ENCODE results near the gene LRRC53.

The LRRC53 gene, protein sequence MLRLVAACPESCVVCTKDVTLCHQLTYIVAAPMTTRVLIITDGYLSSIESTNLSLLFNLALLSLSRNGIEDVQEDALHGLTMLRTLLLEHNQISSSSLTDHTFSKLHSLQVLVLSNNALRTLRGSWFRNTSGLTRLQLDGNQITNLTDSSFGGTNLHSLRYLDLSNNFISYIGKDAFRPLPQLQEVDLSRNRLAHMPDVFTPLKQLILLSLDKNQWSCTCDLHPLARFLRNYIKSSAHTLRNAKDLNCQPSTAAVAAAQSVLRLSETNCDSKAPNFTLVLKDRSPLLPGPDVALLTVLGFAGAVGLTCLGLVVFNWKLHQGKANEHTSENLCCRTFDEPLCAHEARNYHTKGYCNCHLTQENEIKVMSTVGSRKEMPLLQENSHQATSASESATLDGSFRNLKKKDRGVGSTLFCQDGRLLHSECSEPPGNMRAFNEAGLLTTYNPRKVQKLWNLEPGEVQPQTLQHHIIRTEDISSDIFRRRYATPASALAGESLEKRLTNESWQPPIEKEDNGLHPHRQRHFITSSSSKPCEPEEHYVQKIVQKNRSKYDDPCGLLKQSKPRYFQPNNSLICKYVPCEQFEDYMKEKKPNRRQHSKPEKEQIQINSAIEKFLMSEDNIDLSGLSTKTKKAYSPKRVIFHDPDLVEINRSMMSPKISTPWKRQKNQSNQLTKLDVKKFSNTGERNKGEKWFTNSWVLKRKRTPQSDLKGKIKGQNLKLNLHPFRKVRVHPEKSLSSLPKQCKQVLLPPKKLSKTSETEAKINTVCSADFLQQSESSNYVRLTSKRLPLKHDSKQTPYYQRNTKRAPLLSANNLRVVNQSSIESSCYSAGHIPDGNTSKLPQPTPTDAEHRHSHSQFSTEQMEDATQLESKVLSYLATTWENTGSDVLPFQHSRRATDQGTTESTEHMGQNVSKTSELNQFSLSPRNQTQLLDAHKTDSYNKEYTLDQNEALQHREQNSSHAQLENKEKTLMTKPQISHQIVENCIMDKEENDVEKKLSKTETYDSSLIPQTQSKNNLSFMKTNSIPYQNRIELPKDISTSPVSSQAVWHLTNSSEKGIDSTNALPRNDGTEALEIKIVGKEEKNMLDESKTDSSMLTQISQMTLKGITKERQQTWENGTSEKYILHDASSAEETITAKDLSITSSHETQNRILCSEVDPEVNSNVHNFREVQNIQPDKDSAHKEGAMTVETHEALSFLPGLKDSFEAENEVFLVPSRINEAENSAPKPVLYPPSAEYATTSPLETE

DNA sequence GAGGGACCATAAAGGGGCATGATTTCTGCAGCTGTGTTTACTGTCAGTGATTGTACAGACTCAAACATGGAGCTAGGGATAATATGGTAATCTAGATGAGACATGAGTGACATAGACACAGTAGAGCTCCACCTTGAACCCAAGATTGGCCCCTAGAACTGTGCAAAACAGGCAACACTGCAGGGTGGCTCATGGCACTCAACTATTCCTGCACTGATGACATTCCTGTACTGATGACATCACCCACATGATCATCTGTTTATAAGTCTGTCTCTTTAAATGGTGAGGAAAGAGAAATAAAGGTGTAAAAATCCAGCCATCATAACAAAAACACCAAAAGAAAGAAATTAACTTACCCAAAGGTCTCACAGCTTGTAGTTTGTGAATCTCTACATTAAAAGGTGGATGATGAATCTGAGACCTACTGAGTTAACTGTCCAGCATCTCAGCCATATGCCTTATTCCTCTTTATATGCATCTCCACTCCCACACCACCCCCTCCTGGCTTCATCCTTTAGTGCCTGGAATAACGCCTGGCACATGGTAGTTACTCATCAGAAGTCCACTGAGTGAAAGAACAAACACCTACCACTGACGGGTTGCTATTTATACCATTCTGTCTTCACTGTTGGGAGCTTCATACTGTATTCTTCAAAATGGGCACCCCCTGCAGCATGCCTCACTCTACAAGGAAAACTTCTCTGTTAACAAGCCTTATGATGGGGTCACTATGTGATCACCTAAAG lies at the start of gene LRRC53:
Gene LRRC53, minus strand, starts transcription at position 442 of the 746 bp plus-strand sequence. CDS start 29,262 bp downstream, outside the sequence.
- no peak for DNase-seq

DNA sequence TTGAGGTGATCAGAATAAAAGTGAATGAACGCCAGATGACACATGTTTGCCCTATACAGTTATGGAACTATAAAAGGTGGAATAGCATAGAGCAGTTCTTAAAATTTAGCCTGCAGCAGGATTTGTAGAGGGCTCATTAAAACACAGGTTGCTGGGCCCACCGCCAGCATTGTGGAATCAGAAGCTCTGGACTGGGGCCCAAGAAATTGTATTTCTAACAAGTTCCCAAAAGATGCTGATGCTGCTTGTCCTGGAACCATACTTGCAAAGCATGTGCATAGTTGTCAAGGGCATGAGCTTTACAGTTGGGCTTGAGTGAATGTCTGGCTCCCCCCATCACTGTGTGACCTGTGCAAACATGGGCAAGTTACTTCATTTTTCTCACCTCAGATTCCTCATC lies 37.5 kb upstream of the LRRC53 start:
- no peak for DNase-seq

DNA sequence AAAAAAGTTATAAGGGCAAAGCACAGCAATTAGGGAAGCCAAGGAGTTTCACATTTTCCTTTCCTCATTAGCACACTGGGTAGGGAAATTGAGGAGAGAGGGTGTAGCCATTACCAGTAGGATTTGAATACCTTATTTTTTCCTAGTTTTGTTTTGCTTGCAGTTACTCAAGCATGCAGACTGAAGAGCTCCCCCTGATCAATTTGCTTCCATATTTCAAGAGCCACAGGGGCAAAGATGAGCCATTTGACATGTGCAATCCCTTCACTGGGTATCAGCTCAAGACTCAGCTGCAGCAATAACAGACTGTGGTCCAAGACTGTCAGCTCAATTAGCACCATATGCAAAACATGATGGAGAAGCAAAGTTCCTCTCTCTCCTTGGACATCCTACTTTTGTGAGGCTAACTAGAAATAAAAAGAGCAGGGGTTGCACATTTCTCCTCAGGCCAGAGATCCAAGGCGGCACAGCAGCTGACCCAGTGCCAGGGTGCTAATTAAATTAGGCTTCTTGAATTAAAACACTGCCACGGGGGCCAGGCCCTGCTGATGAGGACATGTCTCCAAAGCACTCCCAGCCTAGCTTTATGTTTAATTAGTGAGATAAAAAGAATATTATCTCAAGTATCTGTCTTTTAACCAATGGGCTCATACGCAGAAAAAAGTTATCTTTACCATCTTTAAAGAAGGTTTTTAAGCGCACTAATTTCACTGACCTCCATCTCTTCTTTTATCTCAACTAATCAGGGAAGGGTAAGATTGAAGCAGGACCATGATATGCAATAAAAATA lies 36.7 kb upstream of the LRRC53 start:
- peak in 1 of 3 experiments; percentile 26 for DNase-seq

DNA sequence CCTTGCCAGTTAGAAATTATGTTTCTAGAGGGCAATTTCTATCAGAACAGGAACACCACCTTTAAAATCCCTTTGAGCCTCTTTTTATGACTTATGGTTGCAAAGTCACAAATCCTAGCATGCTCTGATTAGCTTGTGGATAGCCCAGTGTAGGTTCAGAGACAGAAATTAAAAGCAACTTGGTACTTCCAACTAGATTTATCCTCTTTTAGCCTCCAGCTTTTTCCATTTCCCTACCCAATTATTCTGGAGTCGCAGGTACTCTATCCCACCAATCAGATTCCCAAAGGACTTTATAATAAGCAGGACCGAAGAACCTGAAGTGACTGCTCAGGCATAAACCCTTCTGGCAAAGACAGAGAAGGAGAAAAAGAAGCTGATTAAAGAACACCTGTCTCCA lies 33.4 kb upstream of the LRRC53 start:
- no peak for DNase-seq

DNA sequence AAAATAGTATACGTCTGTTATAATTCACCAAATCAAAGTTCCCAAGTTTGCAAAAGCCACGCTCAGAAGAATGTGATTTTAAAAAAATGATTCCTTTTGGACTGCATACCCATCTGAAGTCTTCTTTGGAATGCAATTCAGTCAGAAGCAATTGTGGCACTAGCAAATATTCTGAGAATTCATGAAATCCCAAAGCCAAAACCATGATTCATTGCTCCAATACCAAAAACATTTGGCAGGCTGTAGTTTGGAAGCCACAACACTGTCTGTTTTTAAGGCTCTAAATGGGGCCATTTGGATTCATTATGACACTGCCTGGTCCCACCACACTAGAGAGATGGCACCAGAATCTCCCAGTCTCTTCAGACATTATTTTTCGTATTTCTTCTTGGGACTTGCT lies 21.8 kb upstream of the LRRC53 start:
- no peak for DNase-seq

DNA sequence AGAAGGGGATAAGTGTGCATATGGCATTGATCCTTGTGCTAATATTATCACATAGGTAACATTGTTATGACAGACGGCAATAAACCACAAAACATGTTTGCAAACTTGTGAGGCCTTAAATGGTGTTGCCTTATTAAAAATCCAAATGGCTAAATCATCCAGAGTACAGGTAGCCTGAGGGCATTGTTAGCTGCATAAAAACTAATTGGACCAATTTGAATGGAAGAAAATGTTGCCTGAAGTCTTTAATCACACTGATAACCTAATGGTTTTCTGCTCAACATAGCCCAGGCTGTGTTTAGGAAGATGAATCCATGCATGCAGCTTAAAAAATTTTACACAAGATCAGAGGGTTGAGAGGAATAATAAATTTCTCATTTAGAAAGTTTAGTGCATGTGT lies 19.4 kb upstream of the LRRC53 start:
- DNase-seq: peak in 2 of 3 experiments; percentile 62 to 93

DNA sequence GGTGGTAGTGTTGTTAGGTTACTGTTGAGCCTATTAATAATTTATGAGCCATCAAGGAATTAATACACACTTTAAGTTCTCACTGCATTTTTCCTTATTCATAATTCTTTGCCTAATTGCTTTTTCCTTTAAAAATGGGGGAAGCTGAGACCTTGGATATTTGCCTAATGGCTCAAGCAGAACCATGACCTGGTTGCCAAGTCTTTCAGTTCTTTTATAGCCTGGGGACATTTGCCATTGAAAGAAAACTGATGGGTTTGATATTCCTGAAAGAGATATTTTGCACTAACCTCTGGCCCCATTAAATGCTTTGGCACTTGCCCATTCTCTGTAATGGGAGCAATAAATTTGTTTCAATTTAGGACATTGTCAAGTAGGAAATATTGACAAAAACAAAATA lies 18.5 kb upstream of the LRRC53 start:
- peak in 1 of 3 experiments; percentile 62 for DNase-seq

DNA sequence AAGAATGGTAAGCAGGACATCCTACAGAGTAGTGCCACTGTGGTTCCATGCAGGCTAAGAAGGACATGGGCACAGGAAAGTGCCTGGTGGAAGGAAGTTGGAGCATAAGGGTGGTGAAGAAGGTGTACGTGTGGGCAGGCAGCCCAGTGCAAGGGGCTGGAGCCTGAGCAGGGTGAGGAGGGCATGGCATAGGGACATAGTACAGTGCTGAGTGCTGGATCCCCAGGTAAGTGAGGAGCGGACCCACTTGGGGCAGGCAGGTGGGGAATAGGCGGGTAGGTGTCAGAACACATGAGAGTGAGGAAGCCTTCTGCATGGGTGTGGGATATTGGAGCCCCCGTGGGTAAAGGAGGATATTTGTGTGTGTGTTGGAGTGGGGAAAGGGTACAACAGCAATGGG lies 15.7 kb upstream of the LRRC53 start:
- no peak for DNase-seq

DNA sequence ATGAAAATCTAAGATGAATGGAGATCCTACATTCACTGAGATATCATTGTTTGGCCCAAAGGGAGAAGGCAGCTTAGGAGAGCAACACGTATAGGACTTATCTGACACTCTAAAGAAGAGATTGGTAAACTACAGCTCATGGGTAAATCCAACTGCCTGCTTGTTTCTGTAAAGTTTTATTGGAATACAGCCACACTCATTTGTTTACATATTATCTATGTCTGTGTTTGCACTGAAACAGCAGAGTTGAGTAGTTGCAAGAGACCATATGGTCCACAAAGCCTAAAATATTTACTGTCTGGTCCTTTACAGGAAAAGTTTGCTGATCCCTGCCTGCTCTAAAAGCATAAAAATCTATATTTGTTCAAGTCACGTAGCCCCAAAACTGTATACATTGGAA lies 14.3 kb upstream of the LRRC53 start:
- no peak for DNase-seq

DNA sequence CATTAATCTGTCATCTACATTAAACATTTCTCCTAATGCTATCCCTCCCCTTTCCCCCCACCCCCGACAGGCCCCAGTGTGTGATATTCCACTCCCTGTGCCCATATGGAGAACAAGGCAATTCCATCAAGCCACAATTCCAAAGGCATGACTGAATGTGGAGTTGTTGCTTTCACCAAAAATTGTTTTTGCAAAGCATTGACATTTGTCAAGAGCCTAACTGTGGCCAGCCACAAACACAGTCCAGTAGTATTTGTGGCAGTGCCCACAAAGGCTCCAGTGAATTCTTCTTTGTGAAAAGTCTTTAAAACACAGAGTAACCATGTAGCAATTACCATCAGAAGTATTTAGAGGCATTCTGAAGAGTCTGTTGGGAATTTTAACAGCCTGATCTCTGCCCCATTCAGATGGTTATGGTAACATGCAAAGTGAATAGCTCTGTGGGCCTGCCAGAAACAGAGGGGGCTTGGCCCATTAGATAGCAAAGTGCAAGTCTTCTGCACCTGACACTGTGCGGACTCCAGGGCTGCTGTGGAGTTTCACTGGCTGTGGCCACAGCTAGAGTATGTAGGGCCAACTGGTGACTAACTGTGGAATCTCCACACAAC lies 11.6 kb upstream of the LRRC53 start:
- DNase-seq: no peak

DNA sequence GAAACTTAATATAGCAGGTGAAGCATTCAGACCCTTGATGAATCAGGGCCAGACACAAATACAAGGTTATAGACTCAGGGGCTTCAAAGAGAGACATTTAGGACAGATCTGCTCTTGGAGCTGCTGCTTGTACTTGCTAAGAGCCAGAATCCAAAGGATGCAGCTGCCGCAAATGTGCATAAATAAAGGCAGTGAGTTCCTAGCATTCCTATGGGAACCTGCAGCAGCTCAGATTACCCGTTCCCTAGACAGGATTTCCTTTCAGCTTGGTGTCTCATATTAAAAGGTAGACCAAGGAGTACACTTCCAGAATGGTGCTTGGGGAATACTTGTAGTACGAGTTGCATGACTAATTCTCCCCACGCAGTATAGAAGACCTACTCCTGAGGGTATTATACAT lies 9.7 kb upstream of the LRRC53 start:
- DNase-seq: peak in 2 of 3 experiments; percentile 9 to 27

DNA sequence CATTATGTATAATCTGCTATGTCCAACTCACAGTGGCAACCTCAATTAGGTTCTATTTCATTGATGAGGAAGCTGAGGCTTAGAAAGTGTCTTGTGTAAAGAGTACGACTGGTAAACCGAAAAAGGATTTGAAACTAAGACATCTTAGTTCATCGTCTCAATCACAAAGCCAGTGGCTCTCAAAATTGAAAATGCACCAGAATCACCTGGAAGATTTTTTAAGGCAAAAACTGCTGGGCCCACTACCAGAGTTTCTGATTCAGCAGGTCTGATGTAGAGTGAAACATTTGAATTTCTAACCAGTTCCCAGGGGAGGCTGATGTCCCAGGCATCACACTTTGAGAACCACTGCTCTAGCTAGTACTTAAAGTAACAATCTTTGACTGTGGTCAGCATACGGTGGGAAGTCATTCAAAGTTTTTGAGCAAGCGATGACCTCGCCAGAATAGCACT lies 5.2 kb upstream of the LRRC53 start:
- DNase-seq: no peak

DNA sequence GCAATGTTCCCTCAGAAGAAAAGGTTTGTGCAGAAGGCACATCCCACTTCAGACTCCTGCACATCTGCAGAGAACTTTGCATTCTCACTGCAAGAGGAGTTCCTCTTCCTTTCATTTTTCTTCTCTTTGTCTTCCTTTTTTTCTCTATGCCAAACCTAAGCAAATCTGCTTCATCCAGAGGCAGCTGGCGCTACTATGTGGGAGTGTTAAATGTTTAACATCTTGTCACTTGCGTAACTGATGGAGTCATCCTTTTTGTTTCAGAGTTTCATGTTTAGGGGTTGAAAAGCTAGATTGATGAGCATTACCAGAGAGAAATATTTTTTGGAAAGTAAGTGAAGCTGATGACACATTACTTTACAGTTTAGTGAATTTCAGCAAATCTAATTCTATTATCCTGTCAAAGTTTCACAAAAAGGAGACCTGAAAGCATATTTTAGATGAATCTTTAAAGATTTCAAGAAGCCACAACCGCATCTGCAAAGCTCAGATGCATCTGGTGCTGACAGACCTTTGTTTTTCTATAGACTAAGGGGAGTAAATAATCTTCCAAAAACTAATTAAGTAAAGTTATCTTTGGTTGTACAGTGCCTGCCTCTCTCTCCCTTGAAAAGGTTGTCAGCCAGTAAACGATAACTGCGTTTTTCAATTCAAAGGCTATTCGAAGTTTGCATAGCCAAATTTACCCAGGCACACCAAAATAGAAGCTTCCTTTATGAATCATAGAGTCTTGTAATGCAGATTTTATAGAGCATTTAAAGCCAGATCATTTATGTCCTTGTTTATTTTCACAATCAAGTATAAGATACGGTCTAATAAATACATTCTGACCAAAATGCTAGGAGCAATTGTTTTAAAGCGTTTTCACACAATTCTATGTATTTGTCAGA lies 1.2 kb upstream of the LRRC53 start:
- no peak for DNase-seq

DNA sequence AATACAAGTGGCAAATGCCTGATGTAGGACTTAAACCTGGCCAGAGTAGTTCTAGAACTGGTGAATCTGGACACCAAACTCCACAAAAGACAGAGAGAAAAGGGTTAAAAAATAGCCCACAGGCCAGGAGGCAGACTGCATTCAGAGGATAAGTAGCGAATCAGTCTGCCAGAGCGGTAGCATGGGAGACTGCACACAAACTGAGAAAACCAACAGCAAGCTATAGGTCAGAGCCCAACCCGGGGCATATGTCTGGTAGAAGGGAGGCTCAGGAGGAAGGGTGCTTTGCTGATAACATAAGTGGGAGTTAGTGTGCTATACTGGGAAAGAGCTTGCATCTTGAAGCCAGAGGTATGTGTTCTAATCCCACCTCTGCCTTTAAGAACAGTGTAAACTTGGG lies 4.0 kb downstream of the LRRC53 start:
- no peak for DNase-seq

DNA sequence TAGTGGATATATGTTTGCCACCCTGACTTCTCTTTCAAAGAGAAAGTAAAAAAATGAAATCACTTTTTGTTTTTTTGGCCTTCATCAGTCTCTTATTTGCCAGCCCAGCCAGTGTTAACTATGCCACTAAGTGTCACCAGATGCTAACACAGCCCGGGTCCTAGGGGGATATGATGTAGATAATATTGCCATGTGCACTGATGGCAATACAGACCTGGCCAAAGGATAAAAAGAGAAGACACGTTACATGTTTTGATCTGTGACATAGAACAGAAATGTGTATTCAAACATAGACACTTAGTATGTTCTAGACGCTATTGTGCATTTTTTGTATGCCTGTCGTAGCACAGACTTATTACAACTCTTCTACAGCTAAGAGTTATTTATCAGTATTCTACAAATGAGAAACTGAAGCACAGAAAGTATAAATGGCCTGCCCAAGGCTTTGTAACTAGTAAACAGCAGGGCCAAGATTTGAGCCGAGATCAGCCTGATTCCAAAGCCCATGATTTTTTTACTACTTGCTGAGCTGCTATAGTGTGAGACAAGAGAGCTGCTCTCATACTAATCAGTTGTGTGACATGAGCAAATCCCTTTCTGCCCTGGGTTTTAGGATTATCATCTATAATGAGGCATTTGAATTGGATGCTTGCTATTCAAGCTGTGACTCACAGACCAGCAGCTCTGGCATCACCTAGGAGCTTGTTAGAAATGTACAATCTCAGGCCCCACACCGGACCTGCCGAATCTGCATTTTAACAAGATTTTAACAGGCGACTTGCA lies 6.3 kb downstream of the LRRC53 start:
- peak in 2 of 3 experiments; percentile 34 to 69 for DNase-seq

DNA sequence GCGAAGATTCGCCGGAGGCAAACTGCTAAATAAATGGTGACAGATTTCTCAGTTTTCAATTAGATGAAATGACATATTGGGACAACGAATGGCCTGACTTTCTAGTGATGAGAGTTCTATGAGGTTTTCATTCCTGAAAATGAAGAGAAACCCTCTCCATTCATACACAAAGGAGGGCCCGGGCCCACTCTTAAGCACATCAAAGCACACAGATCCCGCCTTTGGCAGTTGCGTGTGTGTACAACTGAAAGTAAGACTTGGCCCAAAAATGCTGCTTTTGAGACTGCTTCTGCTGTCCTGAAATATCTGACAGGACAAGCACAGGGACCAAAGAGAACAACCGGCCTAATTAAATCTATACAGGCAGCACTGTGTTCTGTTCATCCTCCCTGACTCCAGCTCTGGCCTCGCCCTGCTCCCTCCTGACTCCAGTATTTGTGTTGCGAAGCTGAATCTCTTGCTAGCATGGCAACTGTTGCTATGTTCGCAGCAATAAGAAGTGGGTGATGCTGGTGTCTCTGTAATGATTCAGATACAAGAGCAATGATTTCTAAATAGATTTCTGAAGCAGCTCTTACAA lies 7.4 kb downstream of the LRRC53 start:
- DNase-seq: peak; percentile 38 to 95 (median 83)

DNA sequence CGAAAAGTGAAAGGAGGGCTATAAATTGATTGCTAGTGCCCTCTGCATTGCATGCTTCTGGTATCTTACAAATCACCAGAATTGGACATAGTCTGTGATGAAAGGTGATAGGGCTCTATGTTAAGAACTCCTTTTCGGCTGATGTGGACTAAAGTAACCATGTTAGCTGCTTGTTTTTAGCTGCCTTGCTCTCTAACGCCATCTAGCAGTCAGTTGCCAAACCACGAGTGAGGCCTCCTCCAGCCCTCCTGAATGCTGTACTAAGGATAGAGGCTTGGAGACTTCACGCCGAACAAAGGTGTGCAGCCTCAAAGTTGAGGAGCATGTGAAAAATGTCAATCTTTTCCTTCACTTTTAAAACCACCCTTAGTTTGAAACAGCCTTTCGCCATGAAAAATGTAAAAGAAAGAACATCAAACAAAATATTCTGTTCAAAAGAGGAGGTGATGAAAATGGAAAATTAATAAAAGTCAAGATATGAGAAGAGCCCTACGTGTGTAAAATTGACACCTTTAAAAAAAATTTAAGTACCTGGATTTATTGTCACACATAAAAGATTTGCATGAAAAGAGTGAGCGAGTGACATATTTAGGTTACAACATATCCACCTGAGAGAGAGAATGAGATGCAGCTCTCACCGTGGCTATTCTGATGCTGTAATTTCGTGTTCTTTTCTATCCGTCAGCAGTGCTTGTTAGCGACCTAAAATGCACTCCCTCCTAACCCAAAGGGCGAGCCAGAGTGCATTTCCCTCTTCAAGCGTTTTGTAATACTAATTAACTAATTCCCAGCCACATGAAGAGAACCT lies 8.1 kb downstream of the LRRC53 start:
- DNase-seq: peak; percentile 63 to 92 (median 79)

DNA sequence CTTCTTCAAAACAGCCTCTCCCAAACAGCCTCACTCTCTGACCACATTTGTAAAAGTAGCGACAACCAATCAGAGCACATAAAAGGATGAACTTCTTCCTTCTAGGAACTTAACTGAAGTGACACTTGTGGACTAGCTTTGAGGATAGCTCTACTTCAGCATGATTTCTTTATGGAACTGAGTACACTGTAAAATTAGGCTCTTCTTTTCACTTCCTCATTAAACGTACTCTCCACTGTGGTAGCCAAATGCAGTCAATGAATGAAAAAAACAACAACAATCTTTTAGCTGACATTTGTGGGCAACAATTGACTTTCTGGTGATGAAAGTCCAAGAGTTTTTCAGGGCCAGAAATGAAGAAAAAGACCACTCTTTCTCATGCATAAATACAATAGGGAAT lies 9.6 kb downstream of the LRRC53 start:
- DNase-seq: no peak
